HEK293T (cell line): Measurements from ENCODE around the gene FAM3C.

Source experiments
- ARNT ChIP-seq: fragments of 450-650 bp; IDR thresholded peaks from 2 replicates; pipeline ENCODE4 v1.6.1; 2017; ENCODE audit warnings: mild to moderate bottlenecking
- BHLHE40 ChIP-seq: fragments of 450-650 bp; IDR thresholded peaks from 2 replicates; pipeline ENCODE4 v1.6.1; 2016; ENCODE audit warnings: mild to moderate bottlenecking, moderate library complexity, borderline replicate concordance
- CTBP1 ChIP-seq: fragments of 450-650 bp; IDR thresholded peaks from 2 replicates; pipeline ENCODE4 v1.6.1; 2016; ENCODE audit warnings: borderline replicate concordance
- ELF4 ChIP-seq: fragments of 450-650 bp; IDR thresholded peaks from 2 replicates; pipeline ENCODE4 v1.6.1; 2017; ENCODE audit warnings: antibody characterized with exemption
- FOXA1 ChIP-seq: fragments of 450-650 bp; IDR thresholded peaks from 2 replicates; pipeline ENCODE4 v1.6.1; 2016; ENCODE audit warnings: mild to moderate bottlenecking
- FOXK2 ChIP-seq: fragments of 450-650 bp; IDR thresholded peaks from 2 replicates; pipeline ENCODE4 v1.6.1; 2016; ENCODE audit warnings: mild to moderate bottlenecking
- FOXM1 ChIP-seq: fragments of 450-650 bp; IDR thresholded peaks from 2 replicates; pipeline ENCODE4 v1.6.1; 2017; ENCODE audit warnings: mild to moderate bottlenecking, borderline replicate concordance
- HDGF ChIP-seq: fragments of 450-650 bp; IDR thresholded peaks from 2 replicates; pipeline ENCODE4 v1.6.1; 2017; ENCODE audit warnings: antibody characterized with exemption, borderline replicate concordance
- LEF1 ChIP-seq: fragments of 450-650 bp; IDR thresholded peaks from 2 replicates; pipeline ENCODE4 v1.6.1; 2017; ENCODE audit warnings: mild to moderate bottlenecking, borderline replicate concordance
- SP1 ChIP-seq: fragments of 450-650 bp; IDR thresholded peaks from 2 replicates; pipeline ENCODE4 v1.6.1; 2017
- SUZ12 ChIP-seq: fragments of 450-650 bp; IDR thresholded peaks from 2 replicates; pipeline ENCODE4 v1.6.1; 2016; ENCODE audit warnings: mild to moderate bottlenecking
- TARDBP ChIP-seq: fragments of 450-650 bp; IDR thresholded peaks from 2 replicates; pipeline ENCODE4 v1.6.1; 2016
- ZNF384 ChIP-seq: fragments of 450-650 bp; IDR thresholded peaks from 2 replicates; pipeline ENCODE4 v1.6.1; 2016
- TF ChIP-seq, protein P1 (sequence below): fragments of 450-650 bp; IDR thresholded peaks from 2 replicates; pipeline ENCODE4 v1.6.1; 2016

GRCh38 chr7:121334875-121335648 lies 61.0 kb downstream of the FAM3C start:
- TF ChIP-seq FOXM1 (no peak), HDGF (no peak), SP1 (no peak), SUZ12 (no peak), LEF1 (no peak), ARNT (no peak), ZNF384 (no peak), FOXA1 (no peak), CTBP1 (no peak), FOXK2 (no peak), TARDBP (no peak), BHLHE40 (no peak), ELF4 (no peak)
- TF ChIP-seq, protein P1, sequence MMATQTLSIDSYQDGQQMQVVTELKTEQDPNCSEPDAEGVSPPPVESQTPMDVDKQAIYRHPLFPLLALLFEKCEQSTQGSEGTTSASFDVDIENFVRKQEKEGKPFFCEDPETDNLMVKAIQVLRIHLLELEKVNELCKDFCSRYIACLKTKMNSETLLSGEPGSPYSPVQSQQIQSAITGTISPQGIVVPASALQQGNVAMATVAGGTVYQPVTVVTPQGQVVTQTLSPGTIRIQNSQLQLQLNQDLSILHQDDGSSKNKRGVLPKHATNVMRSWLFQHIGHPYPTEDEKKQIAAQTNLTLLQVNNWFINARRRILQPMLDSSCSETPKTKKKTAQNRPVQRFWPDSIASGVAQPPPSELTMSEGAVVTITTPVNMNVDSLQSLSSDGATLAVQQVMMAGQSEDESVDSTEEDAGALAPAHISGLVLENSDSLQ: no peak
